Suprapubic skin (tissue), 4 donors: ENCODE measurements around the gene SMARCC1. TPM values are rescaled to one million over a fixed set of nuclear protein-coding genes. Genes with fewer than 3 reads are reported as not detected.

Experiments used
- DNase-seq, 2 donors: peaks; one replicate each; pipeline ENCODE4 v3.0.0-alpha.2; 2019; ENCODE audit warnings: low spot score in 2 of 2
- H3K27ac ChIP-seq: fragments of 200-600 bp; sonication (generic); one replicate; pipeline ENCODE4 v1.5.1; 2019
- H3K27me3 ChIP-seq: fragments of 200-600 bp; sonication (generic); one replicate; pipeline ENCODE4 v1.5.1; 2019
- H3K36me3 ChIP-seq: fragments of 200-600 bp; sonication (generic); one replicate; pipeline ENCODE4 v1.5.1; 2019
- H3K4me1 ChIP-seq: fragments of 200-600 bp; sonication (generic); one replicate; pipeline ENCODE4 v1.5.1; 2019
- H3K4me3 ChIP-seq: fragments of 200-600 bp; sonication (generic); one replicate; pipeline ENCODE4 v1.5.1; 2019; ENCODE audit warnings: mild to moderate bottlenecking
- H3K9me3 ChIP-seq: fragments of 200-600 bp; sonication (generic); one replicate; pipeline ENCODE4 v1.5.1; 2019
- EP300 ChIP-seq: sonication (generic); formaldehyde crosslinking; IDR thresholded peaks from one replicate; pipeline ENCODE4 v1.6.1; 2017; ENCODE audit warnings: antibody characterized with exemption
- POLR2A ChIP-seq, 2 donors: fragments of 450-650 bp; IDR thresholded peaks; one replicate each; pipeline ENCODE4 v1.6.1; 2017; ENCODE audit warnings: antibody characterized with exemption in 2 of 2, mild to moderate bottlenecking in 2 of 2, moderate library complexity in 2 of 2
- POLR2AphosphoS5 ChIP-seq, 3 donors: sonication (generic); formaldehyde crosslinking; IDR thresholded peaks; one replicate each; pipeline ENCODE4 v1.6.1; 2017; ENCODE audit warnings: antibody characterized with exemption in 3 of 3
- WGBS: methylation state at CpG from one replicate; pipeline ENCODE4 v1.1.5; 2018; 5-methylcytosine and 5-hydroxymethylcytosine counted together
- total RNA-seq, 4 donors: library from RNA; depleted of rRNA; stranded (reverse); fragments of >200 nt; gene quantifications; one replicate each; pipeline ENCODE4 v1.1.0, GENCODE V29; 2016
- TF ChIP-seq, protein P1 (sequence below), 2 donors: fragments of 200-600 bp in 1 of 2; fragments of 450-650 bp in 1 of 2; sonication (generic) in 1 of 2; IDR thresholded peaks; one replicate each; pipeline ENCODE4 v1.5.1; 2016 to 2019; ENCODE audit warnings: antibody characterized with exemption in 2 of 2, mild to moderate bottlenecking in 1 of 2, moderate library complexity in 1 of 2

The SMARCC1 gene
- total RNA-seq, 4 donors from 2014 or later: 41.0 to 75.5 (median 58.1) TPM

GRCh38 chr3:47581835-47582234 is 199.9 kb downstream of the SMARCC1 start:
- peaks cover 24% of the 10 kb centered on the region for H3K27me3 ChIP-seq
- DNase-seq: no peak
- WGBS: 90% methylated on average over 4 of the region's 4 CpGs
- TF ChIP-seq EP300 (no peak), POLR2A (IDR thresholded peaks at IDR 0.05) (no peak), POLR2AphosphoS5 (IDR thresholded peaks at IDR 0.05) (no peak)
- TF ChIP-seq, protein P1, sequence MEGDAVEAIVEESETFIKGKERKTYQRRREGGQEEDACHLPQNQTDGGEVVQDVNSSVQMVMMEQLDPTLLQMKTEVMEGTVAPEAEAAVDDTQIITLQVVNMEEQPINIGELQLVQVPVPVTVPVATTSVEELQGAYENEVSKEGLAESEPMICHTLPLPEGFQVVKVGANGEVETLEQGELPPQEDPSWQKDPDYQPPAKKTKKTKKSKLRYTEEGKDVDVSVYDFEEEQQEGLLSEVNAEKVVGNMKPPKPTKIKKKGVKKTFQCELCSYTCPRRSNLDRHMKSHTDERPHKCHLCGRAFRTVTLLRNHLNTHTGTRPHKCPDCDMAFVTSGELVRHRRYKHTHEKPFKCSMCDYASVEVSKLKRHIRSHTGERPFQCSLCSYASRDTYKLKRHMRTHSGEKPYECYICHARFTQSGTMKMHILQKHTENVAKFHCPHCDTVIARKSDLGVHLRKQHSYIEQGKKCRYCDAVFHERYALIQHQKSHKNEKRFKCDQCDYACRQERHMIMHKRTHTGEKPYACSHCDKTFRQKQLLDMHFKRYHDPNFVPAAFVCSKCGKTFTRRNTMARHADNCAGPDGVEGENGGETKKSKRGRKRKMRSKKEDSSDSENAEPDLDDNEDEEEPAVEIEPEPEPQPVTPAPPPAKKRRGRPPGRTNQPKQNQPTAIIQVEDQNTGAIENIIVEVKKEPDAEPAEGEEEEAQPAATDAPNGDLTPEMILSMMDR (IDR thresholded peaks at IDR 0.05): no peak
- peaks cover 20% of the 10 kb centered on the region for H3K36me3 ChIP-seq
- H3K27ac ChIP-seq: no peak overlapping the region
- peaks cover 19% of the 10 kb centered on the region for H3K4me1 ChIP-seq
- H3K9me3 ChIP-seq: no peaks in the 10 kb centered on the region
- no peak overlapping the region for H3K4me3 ChIP-seq

GRCh38 chr3:47581422-47581821 is 200.3 kb downstream of the SMARCC1 start:
- Histone ChIP-seq H3K27ac (no peak overlapping the region), H3K36me3 (peaks cover 17% of the 10 kb centered on the region), H3K9me3 (no peaks in the 10 kb centered on the region), H3K27me3 (peaks cover 27% of the 10 kb centered on the region), H3K4me3 (no peak overlapping the region), H3K4me1 (peaks cover 19% of the 10 kb centered on the region)
- no peak for DNase-seq
- TF ChIP-seq POLR2AphosphoS5 (IDR thresholded peaks at IDR 0.05) (no peak), EP300 (no peak), POLR2A (IDR thresholded peaks at IDR 0.05) (no peak)
- TF ChIP-seq, protein P1 (IDR thresholded peaks at IDR 0.05): no peak
- 57% methylated on average over 4 of the region's 5 CpGs for WGBS

DNA sequence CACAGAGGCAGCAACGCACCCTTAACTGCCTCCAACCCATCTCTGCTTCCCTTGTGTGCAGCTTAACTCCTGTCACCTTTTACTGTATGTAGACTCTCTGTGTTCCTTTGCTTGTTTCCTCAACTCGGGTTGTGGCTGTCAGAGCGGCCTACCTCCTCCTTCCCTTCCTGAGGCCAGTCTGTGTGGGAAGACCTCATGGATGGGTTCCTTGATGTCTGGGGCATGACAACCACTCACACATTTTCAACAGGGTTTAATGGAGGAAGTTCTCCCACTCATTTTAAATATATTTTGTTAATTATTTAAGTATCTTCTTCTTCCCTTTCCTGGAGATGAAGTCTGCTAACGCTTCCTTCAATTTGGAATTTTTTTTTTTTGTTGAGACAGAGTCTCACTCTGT is 201.2 kb downstream of the SMARCC1 start:
- whole genome bisulfite sequencing: 76% methylated on average over 4 of the region's 4 CpGs
- Histone ChIP-seq H3K27me3 (peaks cover 27% of the 10 kb centered on the region), H3K36me3 (peaks cover 8% of the 10 kb centered on the region), H3K4me3 (no peak overlapping the region), H3K9me3 (no peaks in the 10 kb centered on the region), H3K27ac (no peak overlapping the region), H3K4me1 (peaks cover 19% of the 10 kb centered on the region)
- no peak for DNase-seq
- no peak for TF ChIP-seq EP300
- no peak for TF ChIP-seq POLR2A (IDR thresholded peaks at IDR 0.05)
- TF ChIP-seq, protein P1 (IDR thresholded peaks at IDR 0.05): no peak
- no peak for TF ChIP-seq POLR2AphosphoS5 (IDR thresholded peaks at IDR 0.05)

GRCh38 chr3:47579875-47580274 is 201.8 kb downstream of the SMARCC1 start:
- Histone ChIP-seq H3K27me3 (peaks cover 27% of the 10 kb centered on the region), H3K36me3 (peaks cover 3% of the 10 kb centered on the region), H3K9me3 (no peaks in the 10 kb centered on the region), H3K4me1 (peaks cover 19% of the 10 kb centered on the region), H3K27ac (no peak overlapping the region), H3K4me3 (no peak overlapping the region)
- 88% methylated on average over 2 of the region's 2 CpGs for WGBS
- no peak for TF ChIP-seq EP300
- no peak for TF ChIP-seq POLR2A (IDR thresholded peaks at IDR 0.05)
- TF ChIP-seq, protein P1 (IDR thresholded peaks at IDR 0.05): no peak
- no peak for TF ChIP-seq POLR2AphosphoS5 (IDR thresholded peaks at IDR 0.05)
- DNase-seq: no peak

- DNase-seq: no peak
- Histone ChIP-seq H3K9me3 (no peaks in the 10 kb centered on the region), H3K27ac (no peak within 1 kb of the TSS), H3K4me3 (peak within 1 kb of the TSS; percentile 67), H3K36me3 (no peaks in the 10 kb centered on the region), H3K27me3 (peaks cover 27% of the 10 kb centered on the region), H3K4me1 (peaks cover 19% of the 10 kb centered on the region)
- WGBS: 50% methylated on average over 8 of the region's 121 CpGs
- TF ChIP-seq EP300 (no peak), POLR2AphosphoS5 (IDR thresholded peaks at IDR 0.05) (no peak), POLR2A (IDR thresholded peaks at IDR 0.05) (no peak)
- TF ChIP-seq, protein P1 (IDR thresholded peaks at IDR 0.05): no peak
Measured at GRCh38 chr3:47578691-47579632, 202.7 kb downstream of the SMARCC1 start, which contains the start of gene CSPG5. CSPG5 (minus strand) TSS chr3:47578865; CDS start chr3:47578693, 172 bp downstream.
